ENCODE data around the gene CC2D2B.

DNA sequence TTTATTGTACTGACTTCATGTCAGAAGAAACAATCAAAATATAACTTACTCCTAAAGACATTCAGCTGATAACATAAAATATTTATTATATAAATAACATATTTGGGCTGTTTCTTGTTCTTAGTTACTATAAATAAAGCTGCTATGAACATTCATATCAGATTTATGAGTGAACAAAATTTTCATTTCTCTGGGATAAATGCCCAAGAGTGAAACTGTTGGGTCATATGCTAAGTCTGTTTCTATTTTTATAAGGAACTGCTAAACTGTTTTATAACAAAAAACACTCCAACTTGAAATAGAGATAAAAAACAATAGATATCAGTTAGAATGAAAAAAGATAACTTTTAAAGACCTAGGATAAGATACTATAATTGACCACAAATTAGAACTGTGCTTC, 26.5 kb upstream of the CC2D2B start:
- TF ChIP-seq, protein P1, sequence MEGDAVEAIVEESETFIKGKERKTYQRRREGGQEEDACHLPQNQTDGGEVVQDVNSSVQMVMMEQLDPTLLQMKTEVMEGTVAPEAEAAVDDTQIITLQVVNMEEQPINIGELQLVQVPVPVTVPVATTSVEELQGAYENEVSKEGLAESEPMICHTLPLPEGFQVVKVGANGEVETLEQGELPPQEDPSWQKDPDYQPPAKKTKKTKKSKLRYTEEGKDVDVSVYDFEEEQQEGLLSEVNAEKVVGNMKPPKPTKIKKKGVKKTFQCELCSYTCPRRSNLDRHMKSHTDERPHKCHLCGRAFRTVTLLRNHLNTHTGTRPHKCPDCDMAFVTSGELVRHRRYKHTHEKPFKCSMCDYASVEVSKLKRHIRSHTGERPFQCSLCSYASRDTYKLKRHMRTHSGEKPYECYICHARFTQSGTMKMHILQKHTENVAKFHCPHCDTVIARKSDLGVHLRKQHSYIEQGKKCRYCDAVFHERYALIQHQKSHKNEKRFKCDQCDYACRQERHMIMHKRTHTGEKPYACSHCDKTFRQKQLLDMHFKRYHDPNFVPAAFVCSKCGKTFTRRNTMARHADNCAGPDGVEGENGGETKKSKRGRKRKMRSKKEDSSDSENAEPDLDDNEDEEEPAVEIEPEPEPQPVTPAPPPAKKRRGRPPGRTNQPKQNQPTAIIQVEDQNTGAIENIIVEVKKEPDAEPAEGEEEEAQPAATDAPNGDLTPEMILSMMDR (IDR thresholded peaks at IDR 0.05), result no peak
- TF ChIP-seq POLR2AphosphoS5 (IDR thresholded peaks at IDR 0.05), result no peak
- no peak for TF ChIP-seq POLR2A (IDR thresholded peaks at IDR 0.05)

All from breast epithelium (tissue), 3 donors.